DND-41 (cell line): ENCODE results near the gene GNAI2.
"Not testable (repeated sequence)": the region's sequence is repeated elsewhere in the genome, so short reads cannot be mapped to it uniquely, and the experiment has no call there.

Experiments
- CTCF ChIP-seq: IDR thresholded peaks from 2 replicates; pipeline ENCODE4 v1.5.1; 2012; ENCODE audit warnings: borderline replicate concordance, low read length, moderate library complexity, mild to moderate bottlenecking; ENCODE audit not compliant: poor library complexity, severe bottlenecking; ENCODE audit errors: extremely low read depth
- EZH2 ChIP-seq: IDR thresholded peaks from 3 replicates; pipeline ENCODE4 v1.6.1; 2012; ENCODE audit warnings: borderline replicate concordance, low read depth, mild to moderate bottlenecking, moderate library complexity, low read length, inconsistent platforms; ENCODE audit not compliant: severe bottlenecking

- not testable (repeated sequence) for TF ChIP-seq EZH2, CTCF
These were observed 48.1 kb downstream of the GNAI2 start for GRCh38 chr3:50284121-50284520.
